GM20000 (cell line): Measurements from ENCODE around the gene CITED2.

Experiments used
- DNase-seq: peaks from one replicate; pipeline ENCODE4 v3.0.0; 2012; ENCODE audit warnings: low spot score
- TF ChIP-seq, protein P1 (sequence below): IDR thresholded peaks from 2 replicates; pipeline ENCODE4 v1.5.1; 2012; ENCODE audit warnings: mild to moderate bottlenecking, control low read depth; ENCODE audit errors: extremely low read depth, missing control alignments

CITED2 gene

DNA sequence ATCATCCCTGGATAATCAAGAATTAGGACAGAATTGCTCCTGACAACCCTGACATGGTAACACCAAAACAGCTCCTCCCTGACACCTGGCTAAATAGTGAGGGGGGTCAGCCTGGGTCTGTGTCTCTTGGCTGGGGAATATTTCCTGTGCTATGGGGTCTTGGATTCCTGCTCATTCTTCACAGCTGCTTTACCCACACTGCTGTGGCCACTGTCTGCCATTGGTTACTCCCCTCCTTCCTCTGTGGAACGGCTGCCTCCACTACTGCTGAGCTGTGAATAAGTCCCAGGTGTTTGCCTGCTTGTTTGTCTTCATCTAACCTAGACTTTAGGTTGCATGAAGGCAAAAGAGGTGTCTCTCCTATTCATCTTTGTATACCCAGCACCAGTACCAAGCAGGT, 48.8 kb downstream of the CITED2 start:
- DNase-seq, result no peak
- TF ChIP-seq, protein P1, sequence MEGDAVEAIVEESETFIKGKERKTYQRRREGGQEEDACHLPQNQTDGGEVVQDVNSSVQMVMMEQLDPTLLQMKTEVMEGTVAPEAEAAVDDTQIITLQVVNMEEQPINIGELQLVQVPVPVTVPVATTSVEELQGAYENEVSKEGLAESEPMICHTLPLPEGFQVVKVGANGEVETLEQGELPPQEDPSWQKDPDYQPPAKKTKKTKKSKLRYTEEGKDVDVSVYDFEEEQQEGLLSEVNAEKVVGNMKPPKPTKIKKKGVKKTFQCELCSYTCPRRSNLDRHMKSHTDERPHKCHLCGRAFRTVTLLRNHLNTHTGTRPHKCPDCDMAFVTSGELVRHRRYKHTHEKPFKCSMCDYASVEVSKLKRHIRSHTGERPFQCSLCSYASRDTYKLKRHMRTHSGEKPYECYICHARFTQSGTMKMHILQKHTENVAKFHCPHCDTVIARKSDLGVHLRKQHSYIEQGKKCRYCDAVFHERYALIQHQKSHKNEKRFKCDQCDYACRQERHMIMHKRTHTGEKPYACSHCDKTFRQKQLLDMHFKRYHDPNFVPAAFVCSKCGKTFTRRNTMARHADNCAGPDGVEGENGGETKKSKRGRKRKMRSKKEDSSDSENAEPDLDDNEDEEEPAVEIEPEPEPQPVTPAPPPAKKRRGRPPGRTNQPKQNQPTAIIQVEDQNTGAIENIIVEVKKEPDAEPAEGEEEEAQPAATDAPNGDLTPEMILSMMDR, result no peak

GRCh38 chr6:139325125-139325524, 49.3 kb downstream of the CITED2 start:
- TF ChIP-seq, protein P1, result no peak
- peak; percentile 26 for DNase-seq

- TF ChIP-seq, protein P1, result no peak
Measured at GRCh38 chr6:139324301-139324555, 50.2 kb downstream of the CITED2 start.

DNA sequence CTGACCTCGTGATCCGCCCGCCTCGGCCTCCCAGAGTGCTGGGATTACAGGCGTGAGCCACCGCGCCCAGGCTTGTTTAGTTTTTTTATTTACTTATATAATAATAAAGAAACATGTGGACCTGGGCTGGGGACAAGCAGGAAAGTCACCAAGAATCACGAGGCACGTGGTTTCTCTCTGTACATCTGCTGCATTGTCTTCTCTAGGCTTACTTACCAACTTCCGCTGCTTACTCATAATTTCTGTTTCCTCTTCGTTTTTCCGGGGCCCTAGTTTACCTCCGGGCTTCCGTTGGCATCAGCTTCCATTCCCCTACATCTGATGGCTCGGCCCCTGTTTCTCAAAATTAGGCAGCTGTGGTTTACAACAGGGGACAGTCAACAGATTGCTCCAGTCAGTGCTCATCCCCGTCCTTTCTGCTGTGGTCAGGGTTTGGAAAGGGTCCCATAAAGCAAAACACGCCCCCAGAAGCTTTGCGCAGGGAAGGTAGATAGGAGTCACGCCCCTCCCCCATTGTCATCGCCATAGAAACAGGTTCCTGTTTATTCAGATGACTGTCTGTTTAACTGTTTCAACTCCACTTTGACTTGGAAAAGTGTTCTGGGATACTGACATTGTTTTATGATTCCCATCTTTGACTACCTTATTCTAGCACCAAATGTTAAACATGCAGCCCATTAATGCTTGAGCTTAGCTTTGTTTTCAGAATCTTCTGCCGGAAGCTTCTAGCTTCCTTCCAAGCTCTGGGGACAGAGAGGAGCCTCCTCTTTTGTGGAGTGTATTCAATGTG, 50.7 kb downstream of the CITED2 start:
- TF ChIP-seq, protein P1, result no peak
- DNase-seq, result peak; percentile 36

More at GRCh38 chr6:139324301-139324555, 50.2 kb downstream of the CITED2 start:
- DNase-seq, result no peak
